Measurements from ENCODE around the gene PRKG1. TPM values are rescaled to one million over a fixed set of nuclear protein-coding genes. Genes with fewer than 3 reads are reported as not detected.

PRKG1 gene
- total and polyA plus RNA-seq, 2 experiments from 2014 or later, result 18.2 to 21.1 TPM

DNA sequence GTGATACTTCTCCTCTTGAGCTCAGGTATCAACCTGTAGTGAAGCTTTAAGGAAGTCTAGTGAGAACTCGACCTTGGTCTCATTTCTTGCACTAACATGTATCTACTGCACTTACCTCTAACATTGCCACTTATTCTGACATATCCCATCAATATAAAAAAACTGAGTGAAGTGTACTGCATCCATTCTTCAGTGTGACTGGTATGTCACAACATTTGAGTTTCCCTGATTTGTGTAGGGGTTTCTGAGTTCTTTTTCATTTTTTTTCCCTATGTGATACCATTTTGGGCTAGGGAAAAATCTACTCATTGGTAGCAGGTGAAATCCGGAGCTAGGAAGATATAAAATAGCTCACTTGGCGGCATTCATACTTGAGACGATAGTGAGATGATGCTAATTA lies 274.3 kb downstream of the PRKG1 start (continued):
- TF ChIP-seq, protein P1, sequence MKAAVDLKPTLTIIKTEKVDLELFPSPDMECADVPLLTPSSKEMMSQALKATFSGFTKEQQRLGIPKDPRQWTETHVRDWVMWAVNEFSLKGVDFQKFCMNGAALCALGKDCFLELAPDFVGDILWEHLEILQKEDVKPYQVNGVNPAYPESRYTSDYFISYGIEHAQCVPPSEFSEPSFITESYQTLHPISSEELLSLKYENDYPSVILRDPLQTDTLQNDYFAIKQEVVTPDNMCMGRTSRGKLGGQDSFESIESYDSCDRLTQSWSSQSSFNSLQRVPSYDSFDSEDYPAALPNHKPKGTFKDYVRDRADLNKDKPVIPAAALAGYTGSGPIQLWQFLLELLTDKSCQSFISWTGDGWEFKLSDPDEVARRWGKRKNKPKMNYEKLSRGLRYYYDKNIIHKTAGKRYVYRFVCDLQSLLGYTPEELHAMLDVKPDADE (IDR thresholded peaks at IDR 0.05), result no peak

DNA sequence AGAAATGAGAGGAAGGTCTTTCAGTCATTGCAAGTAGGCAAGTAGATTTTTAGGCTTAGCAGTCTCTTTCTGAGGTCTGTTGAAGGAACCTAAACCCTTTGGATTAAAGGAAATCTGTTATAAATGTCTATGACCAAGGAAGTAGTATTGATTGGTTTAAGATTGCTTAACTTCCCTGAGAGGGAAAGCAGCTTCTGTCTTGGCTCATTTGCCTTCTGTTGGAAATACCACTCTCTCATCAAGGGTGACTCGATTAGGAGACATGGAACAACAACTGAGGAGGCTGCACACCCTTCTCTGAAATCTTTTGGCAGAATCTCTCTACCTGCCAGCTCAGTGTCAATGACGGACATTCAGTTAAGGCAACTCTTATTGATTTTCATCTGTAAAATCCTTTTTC lies 282.9 kb downstream of the PRKG1 start:
- no peaks in the 10 kb centered on the region for H3K27me3 Mint-ChIP-seq (ENCODE audit: insufficient read depth, low read depth, poor library complexity)
- no peak for ATAC-seq
- H4K20me1 ChIP-seq (replicated peaks; ENCODE audit: insufficient read depth), result no peaks in the 10 kb centered on the region
- no peak overlapping the region for H3K27ac ChIP-seq (ENCODE audit: low read depth)
- H3K27ac Mint-ChIP-seq, result no peak overlapping the region
- no peaks in the 10 kb centered on the region for H3K9me2 ChIP-seq (ENCODE audit: insufficient read depth)
- TF ChIP-seq ZNF331 (CRISPR knock-in tag; IDR thresholded peaks at IDR 0.05; ENCODE audit: low read depth) (no peak), ZNF114 (CRISPR knock-in tag; IDR thresholded peaks at IDR 0.05) (no peak), STAT1 (IDR thresholded peaks at IDR 0.05; ENCODE audit: unreplicated experiment) (no peak), EZH2 (IDR thresholded peaks at IDR 0.05; ENCODE audit: low read depth, unreplicated experiment) (no peak), JUNB (IDR thresholded peaks at IDR 0.05; ENCODE audit: unreplicated experiment) (no peak), POLR2AphosphoS5 (IDR thresholded peaks at IDR 0.05; ENCODE audit: low read depth) (no peak), NANOG (IDR thresholded peaks at IDR 0.05; ENCODE audit: borderline replicate concordance) (no peak), CREB1 (CRISPR knock-in tag; IDR thresholded peaks at IDR 0.05; ENCODE audit: low read depth) (no peak), ZNF462 (CRISPR knock-in tag; IDR thresholded peaks at IDR 0.05) (no peak)
- TF ChIP-seq, protein P1 (IDR thresholded peaks at IDR 0.05), result no peak
- TF ChIP-seq, protein P2, sequence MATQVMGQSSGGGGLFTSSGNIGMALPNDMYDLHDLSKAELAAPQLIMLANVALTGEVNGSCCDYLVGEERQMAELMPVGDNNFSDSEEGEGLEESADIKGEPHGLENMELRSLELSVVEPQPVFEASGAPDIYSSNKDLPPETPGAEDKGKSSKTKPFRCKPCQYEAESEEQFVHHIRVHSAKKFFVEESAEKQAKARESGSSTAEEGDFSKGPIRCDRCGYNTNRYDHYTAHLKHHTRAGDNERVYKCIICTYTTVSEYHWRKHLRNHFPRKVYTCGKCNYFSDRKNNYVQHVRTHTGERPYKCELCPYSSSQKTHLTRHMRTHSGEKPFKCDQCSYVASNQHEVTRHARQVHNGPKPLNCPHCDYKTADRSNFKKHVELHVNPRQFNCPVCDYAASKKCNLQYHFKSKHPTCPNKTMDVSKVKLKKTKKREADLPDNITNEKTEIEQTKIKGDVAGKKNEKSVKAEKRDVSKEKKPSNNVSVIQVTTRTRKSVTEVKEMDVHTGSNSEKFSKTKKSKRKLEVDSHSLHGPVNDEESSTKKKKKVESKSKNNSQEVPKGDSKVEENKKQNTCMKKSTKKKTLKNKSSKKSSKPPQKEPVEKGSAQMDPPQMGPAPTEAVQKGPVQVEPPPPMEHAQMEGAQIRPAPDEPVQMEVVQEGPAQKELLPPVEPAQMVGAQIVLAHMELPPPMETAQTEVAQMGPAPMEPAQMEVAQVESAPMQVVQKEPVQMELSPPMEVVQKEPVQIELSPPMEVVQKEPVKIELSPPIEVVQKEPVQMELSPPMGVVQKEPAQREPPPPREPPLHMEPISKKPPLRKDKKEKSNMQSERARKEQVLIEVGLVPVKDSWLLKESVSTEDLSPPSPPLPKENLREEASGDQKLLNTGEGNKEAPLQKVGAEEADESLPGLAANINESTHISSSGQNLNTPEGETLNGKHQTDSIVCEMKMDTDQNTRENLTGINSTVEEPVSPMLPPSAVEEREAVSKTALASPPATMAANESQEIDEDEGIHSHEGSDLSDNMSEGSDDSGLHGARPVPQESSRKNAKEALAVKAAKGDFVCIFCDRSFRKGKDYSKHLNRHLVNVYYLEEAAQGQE (IDR thresholded peaks at IDR 0.05; ENCODE audit: unreplicated experiment), result no peak
- TF ChIP-seq, protein P3, sequence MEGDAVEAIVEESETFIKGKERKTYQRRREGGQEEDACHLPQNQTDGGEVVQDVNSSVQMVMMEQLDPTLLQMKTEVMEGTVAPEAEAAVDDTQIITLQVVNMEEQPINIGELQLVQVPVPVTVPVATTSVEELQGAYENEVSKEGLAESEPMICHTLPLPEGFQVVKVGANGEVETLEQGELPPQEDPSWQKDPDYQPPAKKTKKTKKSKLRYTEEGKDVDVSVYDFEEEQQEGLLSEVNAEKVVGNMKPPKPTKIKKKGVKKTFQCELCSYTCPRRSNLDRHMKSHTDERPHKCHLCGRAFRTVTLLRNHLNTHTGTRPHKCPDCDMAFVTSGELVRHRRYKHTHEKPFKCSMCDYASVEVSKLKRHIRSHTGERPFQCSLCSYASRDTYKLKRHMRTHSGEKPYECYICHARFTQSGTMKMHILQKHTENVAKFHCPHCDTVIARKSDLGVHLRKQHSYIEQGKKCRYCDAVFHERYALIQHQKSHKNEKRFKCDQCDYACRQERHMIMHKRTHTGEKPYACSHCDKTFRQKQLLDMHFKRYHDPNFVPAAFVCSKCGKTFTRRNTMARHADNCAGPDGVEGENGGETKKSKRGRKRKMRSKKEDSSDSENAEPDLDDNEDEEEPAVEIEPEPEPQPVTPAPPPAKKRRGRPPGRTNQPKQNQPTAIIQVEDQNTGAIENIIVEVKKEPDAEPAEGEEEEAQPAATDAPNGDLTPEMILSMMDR (conservative IDR thresholded peaks at IDR 0.05; ENCODE audit: low read depth in 2 of 2), result no peak
- H3K4me2 ChIP-seq, result no peak overlapping the region
- H3K36me3 ChIP-seq (ENCODE audit: insufficient read depth), result no peaks in the 10 kb centered on the region
- H3K4me3 ChIP-seq, result no peak overlapping the region
- H3F3A ChIP-seq (replicated peaks; ENCODE audit: low read depth), result no peaks in the 10 kb centered on the region
- H3K4me1 ChIP-seq (ENCODE audit: insufficient read depth), result no peaks in the 10 kb centered on the region
- no peaks in the 10 kb centered on the region for H3K79me2 ChIP-seq (replicated peaks; ENCODE audit: insufficient read depth)
- peaks cover 2% of the 10 kb centered on the region; the same call in 1 of the 3 replicates for H3K9me3 Mint-ChIP-seq
- H2AFZ ChIP-seq, result no peak overlapping the region
- H3K27me3 ChIP-seq (ENCODE audit: insufficient read depth), result no peaks in the 10 kb centered on the region
- H3K4me3 Mint-ChIP-seq, result no peak overlapping the region
- DNase-seq (ENCODE audit: low spot score), result no peak
- H3K4me1 Mint-ChIP-seq, result no peaks in the 10 kb centered on the region
- no peaks in the 10 kb centered on the region for H3K36me3 Mint-ChIP-seq (ENCODE audit: low read depth)

All from GM23338 (cell line).